ENCODE measurements around the gene CD109. TPM values are rescaled to one million over a fixed set of nuclear protein-coding genes. Genes with fewer than 3 reads are reported as not detected.

Gene CD109
- total RNA-seq, 1 donor = 170 TPM

DNA sequence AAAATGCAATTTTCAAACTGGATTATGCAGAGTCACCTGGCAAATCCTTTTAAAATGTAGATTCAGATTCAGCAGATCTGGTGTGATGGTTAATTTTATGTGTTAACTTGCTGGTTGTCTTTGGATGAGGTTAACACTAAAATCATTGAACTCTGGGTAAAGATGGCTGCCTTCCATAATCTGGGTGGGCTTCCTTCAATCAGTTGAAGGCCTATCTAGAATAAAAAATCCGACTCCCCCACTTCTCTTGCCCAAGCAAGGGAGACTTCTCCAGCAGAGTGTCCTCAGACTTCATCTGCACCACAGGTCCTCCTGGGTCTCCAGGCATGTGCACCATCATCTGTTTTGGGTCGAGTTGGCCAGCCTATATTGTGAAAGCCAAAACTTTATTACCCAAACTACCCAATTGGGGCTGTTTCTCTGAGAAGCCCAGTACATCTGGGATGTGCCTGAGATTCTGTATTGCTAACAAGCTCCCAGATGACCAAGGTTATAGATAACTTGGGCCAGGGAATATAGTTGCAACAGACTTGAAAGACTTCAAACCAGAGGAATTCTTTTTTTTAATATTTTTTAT is 40.6 kb upstream of the CD109 start:
- H3K4me3 ChIP-seq (ENCODE audit: low read depth, low read length) = peak overlapping the region; percentile 94
- TF ChIP-seq, protein P1, sequence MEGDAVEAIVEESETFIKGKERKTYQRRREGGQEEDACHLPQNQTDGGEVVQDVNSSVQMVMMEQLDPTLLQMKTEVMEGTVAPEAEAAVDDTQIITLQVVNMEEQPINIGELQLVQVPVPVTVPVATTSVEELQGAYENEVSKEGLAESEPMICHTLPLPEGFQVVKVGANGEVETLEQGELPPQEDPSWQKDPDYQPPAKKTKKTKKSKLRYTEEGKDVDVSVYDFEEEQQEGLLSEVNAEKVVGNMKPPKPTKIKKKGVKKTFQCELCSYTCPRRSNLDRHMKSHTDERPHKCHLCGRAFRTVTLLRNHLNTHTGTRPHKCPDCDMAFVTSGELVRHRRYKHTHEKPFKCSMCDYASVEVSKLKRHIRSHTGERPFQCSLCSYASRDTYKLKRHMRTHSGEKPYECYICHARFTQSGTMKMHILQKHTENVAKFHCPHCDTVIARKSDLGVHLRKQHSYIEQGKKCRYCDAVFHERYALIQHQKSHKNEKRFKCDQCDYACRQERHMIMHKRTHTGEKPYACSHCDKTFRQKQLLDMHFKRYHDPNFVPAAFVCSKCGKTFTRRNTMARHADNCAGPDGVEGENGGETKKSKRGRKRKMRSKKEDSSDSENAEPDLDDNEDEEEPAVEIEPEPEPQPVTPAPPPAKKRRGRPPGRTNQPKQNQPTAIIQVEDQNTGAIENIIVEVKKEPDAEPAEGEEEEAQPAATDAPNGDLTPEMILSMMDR (IDR thresholded peaks at IDR 0.05; ENCODE audit: insufficient read depth, low read length) = no peak
- DNase-seq (ENCODE audit: low read depth) = no peak

DNA sequence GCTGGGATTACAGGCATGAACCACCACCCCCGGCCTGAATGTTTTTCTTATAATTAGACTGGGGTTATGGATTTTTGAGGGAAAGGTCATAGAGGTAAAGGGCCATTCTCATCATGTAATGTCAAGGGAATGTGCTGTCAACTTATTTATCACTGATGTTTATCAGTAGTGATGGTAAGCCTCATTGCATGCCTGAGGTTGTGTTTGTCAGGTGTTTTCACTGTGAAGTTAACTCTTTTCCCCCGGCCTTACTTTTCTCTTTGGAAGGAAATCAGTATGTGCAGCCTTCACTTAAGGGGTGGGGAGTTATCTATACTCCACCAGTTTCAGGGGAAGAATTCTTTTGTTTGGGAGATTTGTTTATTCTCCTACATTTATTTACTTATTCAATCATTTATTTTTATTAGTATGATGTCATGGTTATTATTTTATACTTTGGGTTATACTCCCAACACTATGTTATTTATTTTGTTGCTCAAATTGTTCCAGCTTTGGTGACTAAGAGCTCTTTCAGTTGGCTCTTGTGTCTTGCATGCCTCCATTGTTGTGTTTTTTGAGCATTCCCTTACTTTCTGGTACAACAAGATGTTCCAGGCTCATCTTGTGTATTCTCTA is 39.4 kb upstream of the CD109 start:
- H3K4me3 ChIP-seq (ENCODE audit: low read depth, low read length) = no peak overlapping the region
- DNase-seq (ENCODE audit: low read depth) = no peak
- TF ChIP-seq, protein P1 (IDR thresholded peaks at IDR 0.05; ENCODE audit: insufficient read depth, low read length) = no peak

DNA sequence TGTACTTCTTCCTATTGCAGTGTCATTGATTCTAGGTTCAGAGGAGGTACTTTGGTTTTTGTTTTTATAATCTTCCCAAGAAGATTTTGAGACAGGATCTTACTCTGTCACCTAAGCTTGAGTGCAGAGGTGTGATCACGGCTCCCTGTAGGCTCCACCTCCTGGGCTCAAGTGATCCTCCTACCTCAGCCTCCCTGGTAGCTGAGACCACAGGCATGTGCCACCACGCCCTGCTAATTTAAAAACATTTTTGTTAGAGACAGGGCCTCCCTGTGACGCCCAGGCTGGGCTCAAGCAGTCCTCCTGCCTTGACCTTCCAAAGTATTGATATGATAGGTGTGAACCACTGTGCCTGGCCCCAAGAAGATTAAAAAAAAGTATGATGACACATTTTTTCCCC is 38.8 kb upstream of the CD109 start:
- DNase-seq (ENCODE audit: low read depth) = no peak
- TF ChIP-seq, protein P1 (IDR thresholded peaks at IDR 0.05; ENCODE audit: insufficient read depth, low read length) = no peak
- H3K4me3 ChIP-seq (ENCODE audit: low read depth, low read length) = no peak overlapping the region

DNA sequence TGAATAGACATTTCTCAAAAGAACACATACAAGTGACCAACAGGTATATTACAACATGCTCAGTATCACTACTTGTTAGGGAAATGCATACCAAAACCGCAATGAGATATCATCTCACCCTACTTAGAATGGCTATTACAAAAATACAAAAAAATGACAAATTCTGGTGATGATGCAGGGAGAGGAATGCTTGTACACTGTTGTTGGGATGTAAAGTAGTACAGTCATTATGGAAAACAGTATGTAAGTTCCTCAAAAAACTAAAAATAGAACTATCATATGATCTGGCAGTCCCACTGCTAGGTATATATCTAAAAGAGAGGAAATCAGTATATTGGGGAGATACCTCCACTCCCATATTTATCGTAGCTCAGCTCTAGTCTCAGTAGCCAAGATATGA is 31.3 kb upstream of the CD109 start:
- no peak overlapping the region for H3K4me3 ChIP-seq (ENCODE audit: low read depth, low read length)
- DNase-seq (ENCODE audit: low read depth) = no peak
- TF ChIP-seq, protein P1 (IDR thresholded peaks at IDR 0.05; ENCODE audit: insufficient read depth, low read length) = no peak

DNA sequence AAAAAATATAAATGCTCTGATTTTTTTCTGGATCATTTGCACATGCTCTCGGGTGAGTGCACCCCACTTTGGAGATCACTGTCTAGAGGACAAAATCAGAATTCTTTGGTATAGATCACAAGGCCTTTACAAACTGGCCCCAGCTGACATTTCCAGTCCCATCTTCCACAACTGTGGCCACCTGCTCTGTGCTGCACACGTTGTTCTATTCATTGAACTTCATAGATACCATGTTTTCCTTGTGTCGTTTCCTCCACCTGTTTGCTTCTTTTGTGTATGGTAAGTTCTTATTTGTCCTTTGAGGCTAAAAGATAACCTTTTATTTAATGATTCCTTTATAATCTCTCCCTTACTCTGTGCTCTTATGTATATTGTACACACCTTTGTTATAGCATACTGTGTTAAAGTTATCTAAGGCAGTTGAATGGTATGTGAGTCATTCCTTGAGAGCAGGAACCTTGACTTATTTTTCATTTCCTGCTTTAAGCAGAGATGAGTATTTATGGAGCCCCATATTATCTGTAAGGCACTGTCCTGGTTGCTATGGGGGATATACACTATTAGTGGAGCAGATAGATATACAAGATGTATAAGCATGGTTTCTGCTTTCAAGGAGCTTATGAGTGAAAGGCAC is 30.2 kb upstream of the CD109 start:
- H3K4me3 ChIP-seq (ENCODE audit: low read depth, low read length) = no peak overlapping the region
- no peak for DNase-seq (ENCODE audit: low read depth)
- TF ChIP-seq, protein P1 (IDR thresholded peaks at IDR 0.05; ENCODE audit: insufficient read depth, low read length) = no peak

DNA sequence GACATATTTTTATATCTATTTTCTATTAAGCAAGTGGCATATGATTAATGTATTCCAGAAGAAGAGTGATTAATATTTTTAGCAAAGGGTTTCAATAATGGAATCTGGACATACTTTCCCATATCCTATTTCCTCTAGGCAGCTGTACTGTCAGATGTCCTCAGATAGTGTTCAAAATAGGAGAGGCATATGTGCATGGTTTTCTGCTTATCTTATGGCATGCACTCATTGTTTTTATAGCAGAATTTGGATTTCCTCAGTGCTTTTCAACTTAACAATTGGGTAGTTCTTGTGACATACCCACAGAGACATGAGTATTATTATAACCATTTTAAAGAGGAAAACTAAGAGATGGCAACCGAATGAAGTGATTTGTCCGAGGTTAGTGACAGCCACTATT is 29.6 kb upstream of the CD109 start:
- peak; percentile 83 for DNase-seq (ENCODE audit: low read depth)
- TF ChIP-seq, protein P1 (IDR thresholded peaks at IDR 0.05; ENCODE audit: insufficient read depth, low read length) = no peak
- no peak overlapping the region for H3K4me3 ChIP-seq (ENCODE audit: low read depth, low read length)
